SH-SY5Y (cell line): Measurements from ENCODE around the gene ADCY5.

Experiments
- GATA2 ChIP-seq: IDR thresholded peaks from 2 replicates; pipeline ENCODE4 v1.6.1; 2011; ENCODE audit warnings: mild to moderate bottlenecking, low read depth, low read length
- GATA3 ChIP-seq: IDR thresholded peaks from 2 replicates; pipeline ENCODE4 v1.6.1; 2011; ENCODE audit warnings: low read depth, mild to moderate bottlenecking, low read length, moderate library complexity

- TF ChIP-seq GATA2 (no peak), GATA3 (no peak)
Measured at GRCh38 chr3:123385499-123385898, 63.4 kb downstream of the ADCY5 start.
